Mononuclear cell (primary cell): ENCODE results near the gene TSC1. TPM values are rescaled to one million over a fixed set of nuclear protein-coding genes. Genes with fewer than 3 reads are reported as not detected.
A peak's percentile ranks its signal among the peaks of the same experiment; 100 is the strongest.

Experiments
- H3K27me3 ChIP-seq: 2 replicates; pipeline ENCODE4 v1.6.0; 2011; ENCODE audit warnings: low read length, control low read depth; ENCODE audit not compliant: insufficient read depth
- H3K4me1 ChIP-seq: 2 replicates; pipeline ENCODE4 v1.5.1; 2011; ENCODE audit warnings: mild to moderate bottlenecking, low read length, control low read depth; ENCODE audit not compliant: insufficient read depth
- H3K4me3 ChIP-seq: 2 replicates; pipeline ENCODE4 v1.5.1; 2011; ENCODE audit warnings: mild to moderate bottlenecking, low read length, moderate library complexity
- H3K9me3 ChIP-seq: 2 replicates; pipeline ENCODE4 v1.5.1; 2011; ENCODE audit warnings: low read depth, mild to moderate bottlenecking, control low read depth, low read length
- total RNA-seq: library from RNA; depleted of rRNA; stranded (reverse); fragments of >200 nt; gene quantifications from one replicate; pipeline ENCODE4 v1.2.3, GENCODE V29; 2012

The TSC1 gene
- total RNA-seq, 1 donor: 48.5 TPM

- Histone ChIP-seq H3K27me3 (no peaks in the 10 kb centered on the region), H3K4me3 (peak within 1 kb of the TSS; percentile 84)
Measured at GRCh38 chr9:132878695-132879456, 65.5 kb downstream of the TSC1 start, which contains the start of gene SPACA9. Gene SPACA9 (plus strand): TSS chr9:132878898. CDS start chr9:132883948, 5,050 bp downstream.

GRCh38 chr9:132877824-132878694 lies 66.4 kb downstream of the TSC1 start, which contains the start of gene AK8:
Gene AK8 (minus strand): TSS chr9:132878284. CDS start chr9:132878255, 29 bp downstream.
- no peaks in the 10 kb centered on the region for H3K9me3 ChIP-seq
- peak within 1 kb of the TSS; percentile 84 for H3K4me3 ChIP-seq
- H3K4me1 ChIP-seq: peaks cover 22% of the 10 kb centered on the region
- H3K27me3 ChIP-seq: no peaks in the 10 kb centered on the region

More at GRCh38 chr9:132878695-132879456, 65.5 kb downstream of the TSC1 start, which contains the start of gene SPACA9:
- H3K4me1 ChIP-seq: peaks cover 22% of the 10 kb centered on the region
- H3K9me3 ChIP-seq: no peaks in the 10 kb centered on the region

GRCh38 chr9:132877458-132877823 lies 67.0 kb downstream of the TSC1 start:
- Histone ChIP-seq H3K4me3 (peak overlapping the region; percentile 84), H3K9me3 (no peaks in the 10 kb centered on the region), H3K4me1 (peaks cover 22% of the 10 kb centered on the region), H3K27me3 (no peaks in the 10 kb centered on the region)

GRCh38 chr9:132876849-132877248 lies 67.6 kb downstream of the TSC1 start:
- Histone ChIP-seq H3K4me1 (peaks cover 22% of the 10 kb centered on the region), H3K4me3 (no peak overlapping the region), H3K9me3 (no peaks in the 10 kb centered on the region), H3K27me3 (no peaks in the 10 kb centered on the region)

- no peak overlapping the region for H3K4me3 ChIP-seq
- H3K9me3 ChIP-seq: no peaks in the 10 kb centered on the region
- peaks cover 22% of the 10 kb centered on the region for H3K4me1 ChIP-seq
- no peaks in the 10 kb centered on the region for H3K27me3 ChIP-seq
Measured at GRCh38 chr9:132875159-132875558, 69.3 kb downstream of the TSC1 start.

DNA sequence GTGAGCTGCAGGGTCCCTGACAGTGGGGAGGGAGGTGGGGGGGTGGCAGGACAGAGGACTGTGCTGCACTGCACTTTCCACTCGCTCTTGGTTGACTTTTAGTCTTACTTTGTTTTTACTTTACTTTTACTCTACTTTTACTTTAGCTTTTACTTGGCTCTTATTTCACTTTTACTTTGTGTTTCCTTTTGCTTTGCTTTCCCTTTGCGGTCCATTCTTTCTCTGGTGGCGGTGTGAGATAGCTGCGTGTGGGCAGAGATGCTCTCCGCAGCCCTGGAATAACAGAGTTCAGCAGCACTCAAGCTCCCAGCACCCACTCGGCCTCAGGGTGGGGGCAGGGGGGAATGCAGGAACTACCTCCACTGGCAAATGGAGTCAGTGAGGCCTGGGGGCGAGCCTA lies 71.0 kb downstream of the TSC1 start:
- Histone ChIP-seq H3K27me3 (no peaks in the 10 kb centered on the region), H3K4me3 (no peak overlapping the region), H3K4me1 (peaks cover 8% of the 10 kb centered on the region), H3K9me3 (no peaks in the 10 kb centered on the region)

GRCh38 chr9:132869266-132869665 lies 75.2 kb downstream of the TSC1 start:
- Histone ChIP-seq H3K9me3 (no peaks in the 10 kb centered on the region), H3K4me3 (no peak overlapping the region), H3K27me3 (no peaks in the 10 kb centered on the region), H3K4me1 (no peaks in the 10 kb centered on the region)

GRCh38 chr9:132866898-132867297 lies 77.5 kb downstream of the TSC1 start:
- Histone ChIP-seq H3K4me1 (no peaks in the 10 kb centered on the region), H3K9me3 (no peaks in the 10 kb centered on the region), H3K4me3 (no peak overlapping the region), H3K27me3 (no peaks in the 10 kb centered on the region)

GRCh38 chr9:132864691-132865090 lies 79.7 kb downstream of the TSC1 start:
- Histone ChIP-seq H3K4me1 (no peaks in the 10 kb centered on the region), H3K9me3 (no peaks in the 10 kb centered on the region), H3K27me3 (no peaks in the 10 kb centered on the region), H3K4me3 (no peak overlapping the region)

GRCh38 chr9:132864277-132864676 lies 80.1 kb downstream of the TSC1 start:
- no peaks in the 10 kb centered on the region for H3K4me1 ChIP-seq
- H3K27me3 ChIP-seq: no peaks in the 10 kb centered on the region
- no peak overlapping the region for H3K4me3 ChIP-seq
- no peaks in the 10 kb centered on the region for H3K9me3 ChIP-seq

DNA sequence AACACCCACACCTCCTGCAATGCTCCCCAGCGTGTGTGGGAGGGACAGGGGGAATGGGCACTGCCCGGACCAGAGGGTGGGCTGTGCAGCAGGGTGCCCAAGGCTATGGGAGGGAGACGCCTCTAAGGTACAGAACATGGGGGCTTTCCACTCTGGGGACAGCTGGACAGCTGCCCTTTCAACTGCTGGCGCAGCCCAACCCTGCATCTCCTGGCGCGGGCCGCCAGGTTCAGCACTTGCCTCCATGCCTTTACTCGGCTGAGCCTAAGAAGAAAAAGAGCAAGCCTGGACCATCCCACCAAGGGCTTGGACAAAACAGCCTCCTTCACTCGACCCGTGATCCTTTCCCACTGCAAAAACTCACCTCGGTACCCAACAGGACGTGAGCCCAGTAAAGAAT lies 81.3 kb downstream of the TSC1 start:
- H3K4me1 ChIP-seq: no peaks in the 10 kb centered on the region
- no peaks in the 10 kb centered on the region for H3K27me3 ChIP-seq
- H3K9me3 ChIP-seq: no peaks in the 10 kb centered on the region
- no peak overlapping the region for H3K4me3 ChIP-seq

- Histone ChIP-seq H3K4me1 (no peaks in the 10 kb centered on the region), H3K4me3 (no peak overlapping the region), H3K9me3 (no peaks in the 10 kb centered on the region), H3K27me3 (no peaks in the 10 kb centered on the region)
Measured at GRCh38 chr9:132862533-132862932, 81.9 kb downstream of the TSC1 start.

GRCh38 chr9:132861666-132862065 lies 82.8 kb downstream of the TSC1 start:
- Histone ChIP-seq H3K4me3 (no peak overlapping the region), H3K9me3 (no peaks in the 10 kb centered on the region), H3K4me1 (no peaks in the 10 kb centered on the region), H3K27me3 (no peaks in the 10 kb centered on the region)

- no peaks in the 10 kb centered on the region for H3K27me3 ChIP-seq
- no peaks in the 10 kb centered on the region for H3K9me3 ChIP-seq
- H3K4me3 ChIP-seq: no peak overlapping the region
- H3K4me1 ChIP-seq: no peaks in the 10 kb centered on the region
Measured at GRCh38 chr9:132858751-132859150, 85.7 kb downstream of the TSC1 start.

GRCh38 chr9:132857616-132858342 lies 86.6 kb downstream of the TSC1 start:
- Histone ChIP-seq H3K27me3 (no peaks in the 10 kb centered on the region), H3K4me3 (no peak overlapping the region), H3K9me3 (no peaks in the 10 kb centered on the region), H3K4me1 (no peaks in the 10 kb centered on the region)
